HepG2 (cell line): ENCODE data around the gene PRPSAP1.

ENCODE experiments used
- ARID2 ChIP-seq: sonication (generic); formaldehyde crosslinking; IDR thresholded peaks from 2 replicates; pipeline ENCODE4 v1.8.1; 2022; ENCODE audit warnings: mild to moderate bottlenecking, missing genetic modification reagents, borderline replicate concordance
- CHCHD3 ChIP-seq: sonication (generic); formaldehyde crosslinking; IDR thresholded peaks from 2 replicates; pipeline ENCODE4 v1.8.0; 2022; ENCODE audit warnings: mild to moderate bottlenecking, missing genetic modification reagents, moderate library complexity
- PHB2 ChIP-seq: fragments of 450-650 bp; IDR thresholded peaks from 2 replicates; pipeline ENCODE4 v1.6.1; 2018; ENCODE audit not compliant: partially characterized antibody
- POLR2AphosphoS5 ChIP-seq: IDR thresholded peaks from 2 replicates; pipeline ENCODE4 v1.6.1; 2012; ENCODE audit warnings: low read depth, low read length
- TOE1 ChIP-seq: sonication (generic); formaldehyde crosslinking; IDR thresholded peaks from 2 replicates; pipeline ENCODE4 v1.4.0; 2020; ENCODE audit warnings: mild to moderate bottlenecking, missing genetic modification reagents
- ZFP36 ChIP-seq: fragments of 150-350 bp; IDR thresholded peaks from 2 replicates; pipeline ENCODE4 v1.6.1; 2018; ENCODE audit warnings: borderline replicate concordance, low read length, low read depth; ENCODE audit not compliant: partially characterized antibody
- ZNF143 ChIP-seq: sonication (generic); formaldehyde crosslinking; IDR thresholded peaks from 2 replicates; pipeline ENCODE4 v1.4.0; 2020; ENCODE audit warnings: missing genetic modification reagents
- ZNF20 ChIP-seq: sonication (generic); formaldehyde crosslinking; IDR thresholded peaks from 2 replicates; pipeline ENCODE4 v1.4.0; 2020; ENCODE audit warnings: mild to moderate bottlenecking, moderate library complexity, missing genetic modification reagents
- TF ChIP-seq, protein P1 (sequence below): sonication (generic); formaldehyde crosslinking; conservative IDR thresholded peaks from 2 replicates; pipeline ENCODE4 v1.4.0; 2020; ENCODE audit warnings: missing genetic modification reagents

DNA sequence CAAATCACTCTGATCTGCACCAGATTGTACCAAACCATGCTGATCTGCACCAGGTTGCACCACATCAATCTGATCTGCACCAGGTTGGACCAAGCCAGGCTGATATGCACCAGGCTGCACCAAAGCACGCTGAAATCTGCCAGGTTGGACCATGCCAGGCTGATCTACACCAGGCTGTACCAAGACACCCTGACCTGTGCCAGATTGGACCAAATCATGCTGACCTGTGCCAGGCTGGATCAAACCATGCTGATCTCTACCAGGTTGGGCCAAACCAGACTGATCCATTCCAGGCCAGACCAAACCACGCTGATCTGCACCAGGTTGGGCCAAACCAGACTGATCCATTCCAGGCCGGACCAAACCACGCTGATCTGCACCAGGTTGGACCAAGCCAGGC, 61.1 kb downstream of the PRPSAP1 start:
- TF ChIP-seq, protein P1, sequence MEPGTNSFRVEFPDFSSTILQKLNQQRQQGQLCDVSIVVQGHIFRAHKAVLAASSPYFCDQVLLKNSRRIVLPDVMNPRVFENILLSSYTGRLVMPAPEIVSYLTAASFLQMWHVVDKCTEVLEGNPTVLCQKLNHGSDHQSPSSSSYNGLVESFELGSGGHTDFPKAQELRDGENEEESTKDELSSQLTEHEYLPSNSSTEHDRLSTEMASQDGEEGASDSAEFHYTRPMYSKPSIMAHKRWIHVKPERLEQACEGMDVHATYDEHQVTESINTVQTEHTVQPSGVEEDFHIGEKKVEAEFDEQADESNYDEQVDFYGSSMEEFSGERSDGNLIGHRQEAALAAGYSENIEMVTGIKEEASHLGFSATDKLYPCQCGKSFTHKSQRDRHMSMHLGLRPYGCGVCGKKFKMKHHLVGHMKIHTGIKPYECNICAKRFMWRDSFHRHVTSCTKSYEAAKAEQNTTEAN (CRISPR knock-in tag): no peak
- TF ChIP-seq CHCHD3 (CRISPR knock-in tag) (no peak), TOE1 (no peak), ARID2 (CRISPR knock-in tag) (no peak), ZNF20 (CRISPR knock-in tag) (no peak), ZNF143 (CRISPR knock-in tag) (no peak), PHB2 (no peak), POLR2AphosphoS5 (no peak), ZFP36 (no peak)
